HG03060 (cell line): ENCODE data around the gene OR4F15.

Experiments used
- ATAC-seq: cut with Tn5 transposase; IDR thresholded peaks from one replicate; pipeline ENCODE4 v1.9.1; 2021; ENCODE audit warnings: low read depth, moderate number of reproducible peaks; ENCODE audit not compliant: unreplicated experiment

OR4F15 gene

GRCh38 chr15:101803209-101803608, 8.8 kb upstream of the OR4F15 start, which contains the start of gene OR4F6:
OR4F6 (plus strand) TSS chr15:101803509; CDS start chr15:101805720, 2,211 bp downstream.
- ATAC-seq, result no peak

DNA sequence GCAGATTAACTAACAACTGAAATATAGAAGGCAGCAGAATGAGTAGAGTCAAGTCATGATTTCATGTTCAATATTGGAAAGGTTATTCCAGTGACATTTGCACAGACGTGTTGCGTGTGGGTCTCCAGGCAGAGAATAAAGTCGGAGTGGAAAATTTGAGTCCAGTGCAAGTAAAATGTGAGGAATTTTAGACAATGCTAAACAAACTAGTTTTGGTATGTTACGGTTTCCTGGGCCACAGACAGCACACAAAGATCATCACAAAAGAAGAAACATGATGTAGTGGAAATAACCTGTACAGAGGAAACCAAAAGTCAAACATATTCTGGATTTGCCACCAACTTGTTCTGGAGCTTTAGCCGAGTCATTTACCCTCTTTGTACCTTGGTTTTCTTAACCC, 8.3 kb upstream of the OR4F15 start:
- no peak for ATAC-seq

- ATAC-seq, result no peak
Measured at GRCh38 chr15:101804375-101804774, 7.6 kb upstream of the OR4F15 start.

- ATAC-seq, result no peak
Measured at GRCh38 chr15:101804941-101805340, 7.1 kb upstream of the OR4F15 start.

GRCh38 chr15:101805605-101806345, 6.2 kb upstream of the OR4F15 start:
- no peak for ATAC-seq

- ATAC-seq, result no peak
Measured at GRCh38 chr15:101807345-101807945, 4.6 kb upstream of the OR4F15 start.

DNA sequence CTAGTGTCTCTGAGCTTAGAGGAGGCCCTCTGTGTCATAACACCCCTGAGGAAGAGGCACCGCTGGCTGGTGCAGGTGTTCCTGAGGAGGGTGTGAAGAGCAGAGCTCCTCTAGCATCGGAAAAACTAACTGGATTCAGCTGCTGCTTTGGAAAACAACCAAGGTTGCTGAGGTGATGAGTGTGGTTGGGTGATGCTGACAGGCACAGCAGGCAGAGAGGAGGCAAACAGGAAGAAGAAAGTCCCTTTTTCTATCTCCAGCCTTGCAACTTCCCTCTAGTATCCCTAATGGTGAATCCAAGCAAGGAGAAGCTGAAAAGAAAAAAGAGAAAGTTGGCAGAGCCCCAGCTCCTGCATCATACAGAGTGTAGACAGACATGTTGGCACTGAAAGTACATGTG, 3.8 kb upstream of the OR4F15 start:
- no peak for ATAC-seq

- no peak for ATAC-seq
Measured at GRCh38 chr15:101810456-101810855, 1.5 kb upstream of the OR4F15 start.

- no peak for ATAC-seq
Measured at GRCh38 chr15:101810876-101811275, 1.1 kb upstream of the OR4F15 start.

DNA sequence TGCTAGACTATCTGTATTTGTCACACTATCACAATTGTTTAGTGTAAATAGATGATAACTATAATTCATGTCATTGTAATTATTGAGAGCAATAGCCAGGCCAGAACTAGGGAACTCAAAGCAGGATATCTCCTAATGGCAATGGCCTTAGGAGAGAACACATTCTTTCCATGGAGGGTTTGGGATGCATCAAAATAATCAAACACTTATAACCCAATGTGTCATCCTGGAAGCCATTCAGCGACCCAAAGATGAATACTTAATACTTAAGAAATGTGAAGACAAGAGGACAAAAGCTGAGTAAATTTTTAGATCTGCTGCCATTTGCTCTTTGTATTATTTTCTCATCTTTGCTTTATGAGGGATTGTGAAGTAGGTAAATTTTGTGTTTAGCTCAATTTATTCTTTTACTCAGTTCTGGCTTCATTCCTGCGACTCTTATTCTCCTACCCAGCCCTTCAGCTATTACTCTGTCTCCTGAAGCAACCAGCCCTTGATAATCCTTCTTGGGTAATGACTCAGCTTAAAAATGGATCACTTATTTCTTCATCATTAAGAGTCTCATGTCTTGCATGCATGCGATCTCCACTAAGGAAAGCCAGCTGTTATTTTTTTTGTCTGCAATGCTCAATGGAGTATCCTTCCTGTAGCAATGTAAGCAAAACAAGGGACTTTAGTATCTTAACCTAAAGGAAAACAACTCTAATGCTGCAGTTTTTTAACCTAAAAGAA, 2.0 kb downstream of the OR4F15 start:
- ATAC-seq, result no peak

GRCh38 chr15:101820781-101821180, 8.8 kb downstream of the OR4F15 start:
- no peak for ATAC-seq

DNA sequence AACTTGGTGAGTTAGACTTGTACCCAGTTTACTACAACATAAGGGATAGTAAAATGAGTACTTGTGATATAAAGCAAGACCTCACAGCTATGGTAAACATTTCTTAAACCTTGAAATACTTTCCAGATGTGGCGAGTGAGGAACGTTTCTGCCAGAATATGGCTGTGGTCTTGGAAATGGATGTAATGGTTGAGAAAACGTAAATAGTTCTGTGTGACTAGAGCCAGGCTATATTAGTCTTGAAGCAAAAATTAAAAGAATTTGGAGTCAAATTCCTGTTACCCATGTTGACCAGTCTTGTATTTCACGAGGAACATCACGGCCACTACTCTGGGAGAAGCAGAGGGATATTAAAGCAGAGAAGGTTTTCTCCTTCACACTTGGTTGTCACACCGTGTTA, 15.3 kb downstream of the OR4F15 start:
- ATAC-seq, result no peak

- ATAC-seq, result no peak
Measured at GRCh38 chr15:101828774-101829173, 16.8 kb downstream of the OR4F15 start.

- ATAC-seq, result no peak
Measured at GRCh38 chr15:101841656-101842055, 29.7 kb downstream of the OR4F15 start.

GRCh38 chr15:101844916-101845315, 32.9 kb downstream of the OR4F15 start:
- no peak for ATAC-seq

DNA sequence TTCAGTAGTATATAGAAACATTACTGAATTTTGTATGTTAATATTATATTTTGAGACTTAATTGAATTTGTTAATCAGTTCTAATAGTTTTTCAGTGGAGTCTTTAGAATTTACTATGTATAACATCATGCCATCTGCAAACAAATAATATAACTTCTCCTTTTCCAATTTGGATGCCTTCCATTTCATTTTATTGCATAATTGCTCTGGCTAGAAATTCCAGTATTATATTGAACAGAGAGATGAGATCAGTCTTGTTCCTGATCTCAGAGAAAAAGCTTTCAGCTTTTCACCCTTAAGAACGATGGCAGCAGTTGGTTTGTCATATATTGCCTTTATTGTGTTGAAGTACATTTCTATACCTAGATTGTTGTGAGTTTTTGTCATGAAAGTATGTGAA, 40.4 kb downstream of the OR4F15 start:
- ATAC-seq, result no peak
